ENCODE results near the gene EFNA3.
A peak's percentile ranks its signal among the peaks of the same experiment; 100 is the strongest.

The EFNA3 gene

GRCh38 chr1:155078469-155079209, at the start of gene EFNA3:
Gene EFNA3, plus strand, starts transcription at chr1:155078837. Its CDS starts 105 bp downstream, at chr1:155078942.
- no peak for TF ChIP-seq CTCF (IDR thresholded peaks at IDR 0.05; ENCODE audit: borderline replicate concordance, insufficient read depth, low read depth, low read length)

GRCh38 chr1:155029513-155030242, 49.0 kb upstream of the EFNA3 start:
- no peak overlapping the region for H3K4me3 ChIP-seq (ENCODE audit: low read depth, low read length)
- TF ChIP-seq CTCF (IDR thresholded peaks at IDR 0.05; ENCODE audit: borderline replicate concordance, insufficient read depth, low read depth, low read length) = no peak

More at GRCh38 chr1:155078469-155079209, at the start of gene EFNA3:
- peak within 1 kb of the TSS; percentile 32 for H3K4me3 ChIP-seq (ENCODE audit: low read depth, low read length)

GRCh38 chr1:155030243-155030795, 48.3 kb upstream of the EFNA3 start:
- TF ChIP-seq CTCF (IDR thresholded peaks at IDR 0.05; ENCODE audit: borderline replicate concordance, insufficient read depth, low read depth, low read length) = no peak
- H3K4me3 ChIP-seq (ENCODE audit: low read depth, low read length) = no peak overlapping the region

- H3K4me3 ChIP-seq (ENCODE audit: low read depth, low read length) = no peak overlapping the region
- TF ChIP-seq CTCF (IDR thresholded peaks at IDR 0.05; ENCODE audit: borderline replicate concordance, insufficient read depth, low read depth, low read length) = no peak
Observed at GRCh38 chr1:155030899-155031298, 47.7 kb upstream of the EFNA3 start.

GRCh38 chr1:155032886-155033285, 45.8 kb upstream of the EFNA3 start:
- TF ChIP-seq CTCF (IDR thresholded peaks at IDR 0.05; ENCODE audit: borderline replicate concordance, insufficient read depth, low read depth, low read length) = no peak
- no peak overlapping the region for H3K4me3 ChIP-seq (ENCODE audit: low read depth, low read length)

- no peak within 1 kb of the TSS for H3K4me3 ChIP-seq (ENCODE audit: low read depth, low read length)
- TF ChIP-seq CTCF (IDR thresholded peaks at IDR 0.05; ENCODE audit: borderline replicate concordance, insufficient read depth, low read depth, low read length) = no peak
Observed at GRCh38 chr1:155033524-155033923, 45.1 kb upstream of the EFNA3 start, which contains the start of the genes DCST1 and DCST2. Gene DCST1, plus strand, starts transcription at chr1:155033824. Its CDS starts 213 bp downstream, at chr1:155034037. Gene DCST2, minus strand, starts transcription at chr1:155033781. Its CDS starts 80 bp downstream, at chr1:155033701.

Data from GM12875 (cell line).